HG03066 (cell line): Measurements from ENCODE around the gene NAV1.
"Not testable (repeated sequence)": the region's sequence is repeated elsewhere in the genome, so short reads cannot be mapped to it uniquely, and the experiment has no call there.

Experiments used
- ATAC-seq: cut with Tn5 transposase; IDR thresholded peaks from one replicate; pipeline ENCODE4 v1.9.1; 2021; ENCODE audit warnings: low read depth; ENCODE audit not compliant: unreplicated experiment

NAV1 gene

DNA sequence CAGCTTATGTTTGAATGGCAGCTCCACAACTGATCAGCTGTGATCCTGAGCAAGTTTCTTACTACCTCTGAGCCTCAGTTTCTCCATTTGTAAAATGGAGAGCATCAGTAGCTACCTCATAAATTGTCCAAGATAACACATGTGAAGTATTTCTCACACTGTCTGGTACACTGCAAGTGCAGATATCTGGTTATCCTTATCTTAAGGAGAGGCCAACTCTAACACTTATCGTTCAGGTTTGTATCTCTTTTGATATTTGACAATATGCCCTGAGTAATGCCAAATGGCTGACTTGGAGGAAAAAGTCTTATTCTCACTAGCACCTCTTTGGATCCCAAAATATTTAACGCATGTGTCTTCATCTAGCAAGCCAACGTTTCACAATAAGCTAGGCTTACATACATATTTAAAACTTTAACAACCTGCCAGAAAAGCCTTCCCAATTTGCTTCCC lies 34.7 kb upstream of the NAV1 start:
- no peak for ATAC-seq

DNA sequence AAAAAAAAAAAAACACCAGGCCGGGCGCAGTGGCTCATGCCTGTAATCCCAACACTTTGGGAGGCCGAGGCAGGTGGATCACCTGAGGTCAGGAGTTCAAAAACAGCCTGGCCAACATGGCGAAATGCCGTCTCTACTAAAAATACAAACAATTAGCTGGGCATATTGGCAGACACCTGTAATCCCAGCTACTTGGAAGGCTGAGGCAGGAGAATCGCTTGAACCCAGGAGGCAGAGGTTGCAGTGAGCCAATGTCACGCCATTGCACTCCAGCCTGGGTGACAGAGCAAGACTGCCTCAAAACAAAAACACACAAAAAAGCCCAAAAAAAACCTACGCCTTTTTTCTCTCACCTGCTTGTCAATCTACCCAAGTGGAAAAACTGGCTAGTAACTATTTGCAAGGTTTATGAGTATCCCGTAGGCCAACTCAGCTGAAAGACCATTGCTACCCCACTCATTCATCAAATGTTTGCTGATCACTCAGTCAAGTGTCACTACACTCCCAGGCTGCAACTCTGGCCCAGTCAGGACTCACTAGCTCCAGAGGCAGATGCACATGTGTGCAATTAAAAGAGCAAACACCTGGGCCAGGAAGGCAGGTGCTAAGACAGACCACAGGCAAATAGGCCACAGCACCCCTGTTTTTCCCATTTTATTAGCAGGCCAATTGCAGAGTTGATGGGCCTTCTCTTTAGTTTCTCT lies 34.0 kb upstream of the NAV1 start:
- no peak for ATAC-seq

DNA sequence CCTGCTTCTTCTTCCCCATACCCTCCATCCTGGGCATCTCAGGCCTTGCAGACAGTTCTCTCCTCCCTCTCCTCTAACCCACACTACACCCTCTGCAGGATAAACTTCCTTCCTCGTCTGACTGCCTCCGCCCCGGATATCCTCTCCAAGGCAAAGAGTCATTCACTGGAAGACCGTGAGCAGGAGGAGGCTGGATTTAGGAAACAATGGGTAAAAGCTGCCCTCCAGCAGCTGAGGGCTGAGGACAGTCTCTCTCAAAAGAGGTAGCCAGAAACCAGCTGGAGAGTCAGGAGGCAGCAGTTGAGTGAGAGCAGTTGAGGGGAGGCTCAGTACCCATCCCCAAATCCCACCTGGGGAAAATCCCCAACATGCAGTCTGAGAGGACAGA lies 33.4 kb upstream of the NAV1 start:
- ATAC-seq, result no peak

DNA sequence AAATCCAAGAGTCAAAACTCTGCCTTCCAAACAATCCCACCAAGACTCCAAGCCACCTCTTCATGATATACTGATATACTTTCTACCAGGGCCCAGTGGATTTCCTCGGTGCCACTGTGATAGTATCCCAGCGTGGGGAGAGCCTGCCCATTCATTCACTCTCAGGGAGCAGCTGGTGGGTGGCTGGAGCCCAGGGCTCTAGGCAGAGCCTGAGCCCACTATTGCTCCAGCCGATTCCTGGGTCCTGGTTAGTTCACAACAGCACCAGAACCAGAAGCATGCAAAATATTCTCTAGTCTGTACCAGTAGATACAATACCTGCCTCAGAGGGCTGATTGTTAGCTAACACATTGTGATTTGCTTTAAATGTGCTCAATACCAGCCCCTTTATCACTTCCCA lies 32.8 kb upstream of the NAV1 start:
- no peak for ATAC-seq

DNA sequence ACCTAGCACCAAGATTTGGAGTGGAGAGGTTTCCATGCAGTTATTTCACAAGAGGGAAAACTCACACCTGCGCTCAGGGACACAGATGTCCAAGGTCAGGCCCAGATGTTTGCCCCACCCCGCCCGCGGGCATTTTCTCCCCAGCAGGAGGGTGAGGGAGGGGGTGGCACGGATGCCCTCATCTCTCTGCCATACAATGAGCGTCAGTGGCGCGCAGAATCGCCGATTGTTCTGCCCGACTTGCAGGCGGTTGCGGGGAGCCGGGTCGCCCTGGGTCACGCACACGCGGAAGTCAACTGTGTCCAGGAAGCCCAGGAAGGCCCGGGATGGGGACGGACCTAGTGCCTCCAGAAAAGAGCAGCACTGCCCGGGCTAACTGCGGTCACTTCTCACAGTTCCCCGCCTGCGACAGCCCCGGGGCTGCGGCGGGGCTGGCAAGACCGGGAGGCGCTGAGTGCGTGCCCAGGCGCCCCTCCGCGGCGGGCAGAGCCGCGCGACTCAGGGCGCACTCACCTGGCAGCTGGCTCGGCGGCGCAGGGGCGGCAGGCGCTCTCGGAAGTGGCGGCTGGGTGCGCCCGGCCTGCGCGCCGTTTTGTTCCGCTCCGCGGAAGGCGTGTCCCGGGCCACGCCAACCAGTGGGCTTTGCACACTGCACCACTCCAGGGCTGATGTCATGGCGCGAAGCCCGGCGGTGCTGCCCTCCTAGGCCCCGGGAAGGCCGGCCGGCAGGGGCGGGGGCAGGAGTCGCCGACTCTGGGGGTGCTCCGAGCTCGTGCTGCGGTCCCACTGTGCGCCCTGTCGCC lies 32.2 kb upstream of the NAV1 start, which contains the start of gene CSRP1:
Gene CSRP1 (minus strand): TSS at position 567 of the 803 bp plus-strand sequence. CDS start 10,820 bp downstream, outside the sequence.
- ATAC-seq, result peak; percentile 82

DNA sequence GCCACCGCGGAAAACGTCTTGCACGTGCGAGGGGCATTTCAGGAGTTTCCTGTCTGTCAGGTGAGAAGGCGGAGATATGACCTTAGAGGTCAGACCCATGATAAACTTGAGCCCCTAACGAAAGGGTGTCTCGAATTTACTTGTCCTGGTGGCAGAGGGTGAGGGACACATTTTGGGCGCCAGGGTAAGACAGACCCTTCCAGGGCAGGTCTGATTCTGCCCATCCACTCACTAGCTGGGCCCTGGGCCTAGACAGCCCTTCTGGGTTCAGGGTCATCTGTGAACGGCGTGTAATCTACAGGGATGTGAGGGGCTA lies 31.6 kb upstream of the NAV1 start:
- peak; percentile 8 for ATAC-seq

DNA sequence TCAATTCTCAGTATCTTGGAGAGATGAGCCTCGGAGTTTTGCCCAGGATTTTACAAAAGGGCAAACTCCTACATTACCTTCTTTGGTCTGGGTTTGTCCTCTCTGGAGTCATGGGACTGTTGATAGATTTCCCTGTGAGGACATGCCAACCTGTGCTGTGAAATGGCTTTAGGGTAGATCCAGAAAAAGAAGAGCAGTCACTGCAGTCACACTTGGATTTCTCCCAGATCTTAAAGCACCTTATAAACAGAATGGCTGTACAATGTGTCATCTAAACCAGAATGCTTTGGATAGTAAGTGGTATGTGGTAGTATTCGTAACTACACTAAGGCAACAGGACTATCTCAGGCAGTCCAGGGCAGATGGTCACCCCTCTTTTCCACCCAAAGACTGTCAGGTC lies 30.1 kb upstream of the NAV1 start:
- no peak for ATAC-seq

DNA sequence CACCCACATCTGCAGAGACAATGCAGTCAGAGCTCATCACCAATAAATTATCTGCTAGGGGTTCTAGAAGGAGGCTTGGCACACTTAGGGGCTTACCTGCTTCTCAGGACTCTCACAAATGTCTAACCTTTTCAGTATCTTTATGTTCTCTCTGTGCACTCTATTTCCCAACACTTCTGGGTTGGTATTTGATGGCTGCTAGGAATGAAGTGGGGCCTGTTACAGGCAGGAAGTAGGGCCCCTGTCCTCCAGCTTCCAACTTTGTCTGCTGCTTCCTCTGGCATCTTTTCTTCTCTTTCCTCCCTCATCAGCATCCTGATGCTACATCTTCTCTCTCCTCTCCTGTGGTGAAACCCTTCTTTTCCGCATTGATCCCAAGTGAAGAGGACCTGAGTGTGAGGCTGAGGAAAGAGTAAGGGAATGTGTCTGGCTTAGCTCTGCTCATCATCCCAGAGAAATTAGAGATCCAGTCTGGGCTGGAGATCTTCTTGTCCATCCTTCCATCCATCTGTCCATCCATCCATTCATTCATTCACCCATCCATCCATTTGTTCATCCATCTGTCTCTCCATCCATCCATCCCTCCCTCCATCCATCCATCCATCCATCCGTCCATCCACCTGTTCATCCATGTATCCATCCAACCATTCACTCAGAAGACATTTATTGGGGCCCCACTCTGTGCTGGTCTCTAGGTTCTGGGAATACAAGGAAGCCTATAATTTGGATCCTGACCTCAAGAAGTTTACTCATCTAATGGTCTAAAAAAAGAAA lies 29.1 kb upstream of the NAV1 start:
- no peak for ATAC-seq

DNA sequence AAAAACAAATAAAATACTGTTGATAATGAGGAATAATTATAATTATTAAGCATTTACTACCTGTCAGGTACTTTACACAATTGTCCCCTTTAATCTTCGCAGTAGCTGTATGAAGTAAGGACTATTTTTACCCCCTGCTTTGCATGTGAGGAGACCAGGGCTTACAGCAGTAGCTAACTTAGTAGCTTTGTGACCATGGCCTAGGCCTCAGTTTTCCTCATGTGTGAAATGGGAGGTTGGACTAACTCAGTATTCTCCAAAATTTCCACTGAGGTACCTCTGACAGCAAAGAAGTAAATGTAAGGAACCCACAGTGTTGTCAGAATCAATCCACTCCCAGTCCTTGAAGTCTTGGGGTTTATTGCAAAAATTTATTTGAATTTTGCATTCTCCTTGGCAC lies 28.2 kb upstream of the NAV1 start:
- ATAC-seq, result no peak

DNA sequence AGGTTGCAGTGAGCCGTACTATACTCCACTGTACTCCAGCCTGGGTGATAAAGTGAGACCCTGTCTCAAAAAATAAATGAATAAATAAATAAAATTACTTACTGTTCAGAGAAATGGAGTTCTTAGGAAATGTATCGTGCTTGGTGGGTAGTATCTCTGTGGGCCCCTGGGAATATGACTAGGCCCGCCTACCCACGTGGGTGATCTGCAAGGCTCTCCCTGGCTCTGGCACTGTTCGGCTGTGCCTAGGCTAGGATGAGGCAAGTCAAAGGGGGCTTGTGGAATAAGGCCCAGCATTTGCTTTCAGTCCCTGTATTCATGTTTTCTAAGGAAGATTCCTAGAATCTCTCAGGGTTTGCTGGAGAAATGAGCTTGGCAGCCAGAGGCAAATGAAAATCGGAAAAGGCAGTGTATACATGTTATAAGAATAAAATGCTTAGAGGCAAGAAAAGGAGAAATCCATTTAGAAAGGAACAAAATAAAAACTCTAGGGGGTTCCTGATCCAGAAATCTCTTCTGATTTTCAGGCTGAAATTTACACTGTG lies 27.5 kb upstream of the NAV1 start:
- no peak for ATAC-seq

DNA sequence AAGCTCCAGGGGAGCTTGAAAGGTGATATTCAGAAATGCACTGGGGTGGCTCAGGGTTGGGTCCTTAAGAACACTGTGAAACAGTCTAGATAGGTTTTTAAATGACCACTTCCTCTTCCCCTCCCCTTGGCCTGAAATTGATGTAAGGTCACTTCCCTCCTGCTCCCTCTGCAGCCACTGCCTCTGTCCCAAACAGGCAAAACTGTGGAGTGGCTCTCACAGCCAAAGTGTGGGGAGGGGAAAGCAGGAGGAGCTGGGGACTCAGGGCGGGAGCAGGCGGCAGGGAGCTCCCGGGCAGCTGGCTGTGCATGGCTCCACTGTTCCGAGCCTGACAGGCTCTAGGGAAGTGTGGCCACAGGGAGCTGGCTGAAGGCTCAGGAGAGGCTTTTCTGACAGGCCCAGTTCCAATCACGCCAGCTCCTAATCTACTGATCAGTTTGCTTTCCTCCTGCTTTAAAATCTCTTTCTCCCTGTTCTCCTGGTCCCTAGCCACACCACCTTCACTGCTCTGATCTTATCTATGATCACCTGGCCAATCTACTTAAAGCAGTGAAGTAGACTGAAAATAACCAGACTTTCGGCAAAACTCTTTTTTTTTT lies 26.9 kb upstream of the NAV1 start:
- ATAC-seq, result peak; percentile 38

DNA sequence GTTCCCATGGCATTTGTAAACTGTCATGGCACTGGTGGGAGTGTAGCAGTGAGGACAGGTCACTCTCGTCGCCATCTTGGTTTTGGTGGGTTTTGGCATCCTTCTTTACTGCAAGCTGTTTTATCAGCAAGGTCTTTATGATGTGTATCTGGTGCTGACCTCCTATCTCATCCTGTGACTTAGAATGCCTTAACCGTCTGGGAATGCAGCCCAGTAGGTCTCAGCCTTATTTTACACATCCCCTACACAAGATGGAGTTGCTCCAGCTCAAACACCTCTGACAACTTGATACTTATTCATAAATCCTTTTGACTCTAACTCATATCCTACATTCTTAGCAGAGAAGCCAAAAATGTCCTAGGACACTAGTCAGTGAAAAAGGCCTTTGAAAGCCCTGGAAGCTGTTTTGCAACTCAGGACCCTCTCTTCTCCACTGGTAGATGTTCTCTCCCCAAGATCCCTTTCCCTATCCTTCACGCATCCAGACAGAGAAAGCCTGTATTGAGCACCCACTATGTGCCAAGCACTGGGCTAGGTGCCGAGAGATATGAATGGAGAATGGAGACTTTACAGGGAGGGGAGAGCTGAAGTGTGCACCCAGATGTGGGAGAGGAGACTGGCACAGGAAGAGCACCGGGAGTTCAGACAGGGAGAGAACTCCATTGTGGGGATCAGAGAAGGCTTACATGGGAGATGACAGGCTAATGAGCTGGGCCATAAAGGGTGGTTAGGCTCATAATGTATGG lies 25.3 kb upstream of the NAV1 start:
- no peak for ATAC-seq

DNA sequence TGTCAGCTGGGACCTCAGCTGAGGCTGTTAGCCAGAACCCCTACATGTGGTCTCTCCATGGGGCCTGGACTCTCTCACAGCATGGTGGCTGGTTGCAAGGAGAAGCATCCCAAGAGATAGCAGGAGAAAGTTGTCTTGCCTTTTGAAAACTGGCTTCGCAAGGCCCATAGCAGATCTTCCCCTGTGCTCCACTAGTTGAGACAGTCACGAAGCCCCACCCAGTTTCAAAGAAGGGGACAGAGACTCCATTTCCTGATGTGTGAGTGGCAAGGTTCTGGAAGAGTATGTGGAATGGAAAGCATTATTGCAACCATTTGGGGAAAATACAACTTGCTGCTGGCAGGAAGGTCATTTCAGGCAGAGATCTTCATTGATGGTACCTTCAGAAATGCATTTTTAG lies 24.5 kb upstream of the NAV1 start:
- ATAC-seq, result no peak

DNA sequence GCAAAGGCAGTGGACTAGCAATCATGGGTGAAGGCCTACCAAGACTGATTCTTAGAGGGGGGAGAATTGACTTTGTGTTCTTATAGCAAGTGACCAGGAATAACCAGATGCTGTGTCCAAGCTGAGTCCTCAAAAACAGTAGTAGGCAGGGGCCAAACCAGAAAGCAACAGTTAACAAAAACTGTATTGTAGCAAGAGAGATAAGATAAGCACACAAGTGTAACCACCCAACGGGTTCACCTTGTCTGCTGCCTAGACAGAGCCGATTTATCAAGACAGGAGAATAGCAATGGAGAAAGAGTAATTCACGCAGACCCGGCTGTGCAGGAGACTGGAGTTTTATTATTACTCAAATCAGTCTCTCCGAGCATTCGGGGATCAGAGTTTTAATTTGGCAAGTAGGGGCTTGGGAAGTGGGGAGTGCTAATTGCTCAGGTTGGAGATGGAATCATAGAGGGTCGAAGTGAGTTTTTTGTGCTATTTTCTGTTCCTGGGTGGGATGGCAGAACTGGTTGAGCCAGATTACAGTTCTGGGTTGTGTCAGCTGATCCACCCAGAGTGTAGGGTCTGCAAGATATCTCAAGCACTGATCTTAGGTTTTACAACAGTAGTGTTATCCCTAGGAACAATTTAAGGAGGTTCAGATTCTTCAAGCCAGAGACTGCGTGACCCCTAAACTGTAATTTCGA lies 23.7 kb upstream of the NAV1 start:
- ATAC-seq, result no peak

DNA sequence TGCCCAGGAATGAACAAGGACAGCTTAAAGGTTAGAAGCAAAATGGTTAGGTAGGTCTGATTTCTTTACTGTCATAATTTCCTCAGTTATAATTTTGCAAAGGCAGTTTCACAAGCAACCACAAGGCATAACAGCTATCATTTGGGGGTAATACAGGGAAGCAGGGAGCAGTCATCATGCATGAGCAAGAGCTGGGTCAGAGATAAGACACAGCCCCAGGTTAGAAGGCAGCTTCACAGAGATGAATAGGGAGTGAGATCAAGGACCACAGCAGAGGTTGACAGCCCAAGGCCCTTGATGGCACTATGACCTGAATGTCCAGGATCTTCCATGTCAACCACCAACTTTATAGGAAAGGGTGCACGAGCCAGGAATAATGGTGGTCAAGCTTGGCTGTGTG lies 23.0 kb upstream of the NAV1 start:
- ATAC-seq, result no peak

DNA sequence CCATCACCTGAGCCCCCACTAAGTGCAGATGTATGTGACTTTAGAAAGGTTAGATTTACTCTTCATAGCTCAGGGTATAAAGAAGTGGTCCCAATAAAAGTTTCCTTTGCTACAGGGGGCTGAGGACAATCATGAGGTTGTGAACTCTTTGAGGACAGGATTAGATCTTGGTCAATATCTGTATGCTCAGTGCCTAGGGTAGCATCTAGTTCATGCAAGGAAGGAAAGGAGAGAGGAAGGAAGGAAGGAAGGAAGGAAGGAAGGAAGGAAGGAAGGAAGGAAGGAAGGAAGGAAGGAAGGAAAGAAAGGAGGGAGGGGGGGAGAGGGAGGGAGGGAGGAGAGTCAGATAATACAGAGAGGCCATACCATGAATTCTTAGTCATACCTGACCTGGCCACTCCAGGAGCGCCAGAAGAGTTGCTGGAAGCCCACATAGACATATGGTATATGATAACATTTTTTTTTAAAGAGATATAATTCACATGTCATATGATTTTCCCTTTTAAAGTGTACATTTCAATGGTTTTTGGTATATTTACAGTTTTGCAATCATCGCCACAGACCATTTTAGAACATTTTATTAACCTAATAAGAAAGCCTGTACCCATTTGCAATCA lies 22.3 kb upstream of the NAV1 start:
- no peak for ATAC-seq

DNA sequence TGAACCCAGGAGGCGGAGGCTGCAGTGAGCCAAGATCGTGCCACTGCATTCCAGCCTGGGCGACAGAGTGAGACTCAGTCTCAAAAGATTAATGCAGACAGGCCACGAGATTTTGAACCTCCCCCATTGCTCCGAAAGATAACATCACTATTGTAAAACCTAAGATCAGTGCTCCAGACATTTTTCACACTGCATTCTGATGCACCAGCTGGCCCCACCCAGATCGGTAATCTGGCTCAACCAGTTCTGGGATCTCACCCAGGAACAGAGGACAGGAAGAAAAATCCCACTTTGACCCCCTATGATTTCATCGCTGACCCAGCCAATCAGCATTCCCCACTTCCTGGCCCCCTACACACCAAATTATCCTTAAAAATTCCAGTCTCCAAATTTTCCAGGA lies 21.3 kb upstream of the NAV1 start:
- ATAC-seq, result no peak

DNA sequence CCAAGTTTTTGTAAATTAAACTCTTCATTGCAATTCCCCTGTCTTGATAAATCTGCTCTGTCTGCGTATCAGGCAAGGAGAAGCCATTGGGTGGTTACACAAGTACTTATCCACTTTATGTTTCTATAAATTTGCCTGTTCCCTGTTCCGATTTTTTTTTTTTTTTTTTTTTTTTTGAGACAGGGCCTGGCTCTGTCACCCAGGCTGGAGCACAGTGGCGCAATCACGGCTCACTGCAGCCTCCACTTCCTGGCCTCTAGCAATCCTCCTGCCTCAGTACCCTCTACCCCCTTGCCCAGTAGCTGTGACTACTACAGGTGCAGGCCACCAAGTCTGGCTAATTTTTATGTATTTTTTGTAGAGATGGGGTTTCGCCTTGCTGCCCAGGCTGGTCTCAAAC lies 20.9 kb upstream of the NAV1 start:
- no peak for ATAC-seq

DNA sequence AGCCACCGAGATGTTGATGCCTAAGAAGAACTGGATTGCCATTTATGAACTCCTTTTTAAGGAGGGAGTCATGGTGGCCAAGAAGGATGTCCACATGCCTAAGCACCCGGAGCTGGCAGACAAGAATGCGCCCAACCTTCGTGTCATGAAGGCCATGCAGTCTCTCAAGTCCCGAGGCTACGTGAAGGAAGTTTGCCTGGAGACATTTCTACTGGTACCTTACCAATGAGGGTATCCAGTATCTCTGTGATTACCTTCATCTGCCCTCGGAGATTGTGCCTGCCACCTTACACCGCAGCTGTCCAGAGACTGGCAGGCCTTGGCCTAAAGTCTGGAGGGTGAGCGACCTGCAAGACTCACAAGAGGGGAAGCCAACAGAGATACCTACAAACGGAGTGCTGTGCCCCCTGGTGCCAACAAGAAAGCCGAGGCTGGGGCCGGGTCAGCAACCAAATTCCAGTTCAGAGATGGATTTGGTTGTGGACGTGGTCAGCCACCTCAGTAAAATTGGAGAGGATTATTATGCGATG lies 18.8 kb upstream of the NAV1 start:
- not testable (repeated sequence) for ATAC-seq
